ENCODE results near the gene CAPN12.

GRCh38 chr19:38700350-38700901 is 43.8 kb downstream of the CAPN12 start:
- no peak for TF ChIP-seq CTCF (conservative IDR thresholded peaks at IDR 0.05)
- TF ChIP-seq EZH2 (IDR thresholded peaks at IDR 0.05; ENCODE audit: low read depth): no peak

Measured in PC-9 (cell line).